ENCODE results near the gene CNTN5. TPM values are rescaled to one million over a fixed set of nuclear protein-coding genes. Genes with fewer than 3 reads are reported as not detected.
"Not testable (repeated sequence)": the region's sequence is repeated elsewhere in the genome, so short reads cannot be mapped to it uniquely, and the experiment has no call there.

CNTN5 gene
- total RNA-seq, 1 experiment from 2014 or later: 0.17 TPM

DNA sequence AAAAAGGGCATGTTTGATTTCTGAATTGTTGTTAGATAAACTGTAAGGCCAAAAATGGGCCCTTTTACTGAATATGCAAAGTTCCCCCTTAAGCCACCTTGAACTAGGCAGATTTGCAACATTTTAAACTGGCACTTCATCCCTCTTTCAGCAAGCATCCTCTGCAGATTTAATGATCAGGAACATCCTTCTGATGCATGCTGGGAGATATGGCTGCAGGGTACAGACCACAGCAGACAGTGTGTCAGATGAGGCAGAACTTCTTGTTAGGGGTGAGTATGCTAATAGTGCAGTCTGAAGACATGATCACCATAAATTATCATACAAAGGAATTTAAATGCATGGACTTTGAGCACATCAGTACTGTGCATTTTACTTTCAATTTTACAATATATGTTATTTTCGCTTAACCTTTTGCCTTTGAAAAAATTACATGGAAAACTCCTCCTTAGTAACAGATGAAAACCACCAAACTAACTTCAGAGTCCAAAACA, 1203.8 kb downstream of the CNTN5 start:
- DNase-seq: no peak
- no peak overlapping the region for H3K4me3 ChIP-seq (ENCODE audit: insufficient read depth, low read depth, low read length)
- no peaks in the 10 kb centered on the region for H3K36me3 ChIP-seq (replicated peaks; ENCODE audit: control insufficient read depth, insufficient read depth, low read length)
- no peaks in the 10 kb centered on the region for H3K27me3 ChIP-seq (ENCODE audit: control insufficient read depth, insufficient read depth, low read length)

DNA sequence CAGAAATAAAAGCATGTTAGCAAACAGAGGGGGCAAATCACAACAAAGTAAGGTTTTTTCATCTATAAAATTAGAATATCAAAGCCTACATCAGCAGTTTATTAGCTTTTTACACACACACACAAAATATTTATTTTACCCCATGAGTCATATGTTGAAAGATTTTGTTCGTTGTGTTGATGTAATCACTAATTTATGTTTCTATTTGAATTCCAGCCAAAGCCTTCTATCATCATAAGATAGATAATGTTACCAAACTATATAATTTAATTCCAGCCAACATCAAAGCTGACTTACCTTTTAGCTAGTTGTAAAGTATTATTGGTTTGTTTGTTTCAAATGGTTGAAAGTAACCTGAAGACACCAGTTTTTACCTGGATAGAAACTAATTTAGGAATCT, 1208.3 kb downstream of the CNTN5 start:
- no peak overlapping the region for H3K4me3 ChIP-seq (ENCODE audit: insufficient read depth, low read depth, low read length)
- no peaks in the 10 kb centered on the region for H3K27me3 ChIP-seq (ENCODE audit: control insufficient read depth, insufficient read depth, low read length)
- H3K36me3 ChIP-seq (replicated peaks; ENCODE audit: control insufficient read depth, insufficient read depth, low read length): no peaks in the 10 kb centered on the region
- DNase-seq: no peak

DNA sequence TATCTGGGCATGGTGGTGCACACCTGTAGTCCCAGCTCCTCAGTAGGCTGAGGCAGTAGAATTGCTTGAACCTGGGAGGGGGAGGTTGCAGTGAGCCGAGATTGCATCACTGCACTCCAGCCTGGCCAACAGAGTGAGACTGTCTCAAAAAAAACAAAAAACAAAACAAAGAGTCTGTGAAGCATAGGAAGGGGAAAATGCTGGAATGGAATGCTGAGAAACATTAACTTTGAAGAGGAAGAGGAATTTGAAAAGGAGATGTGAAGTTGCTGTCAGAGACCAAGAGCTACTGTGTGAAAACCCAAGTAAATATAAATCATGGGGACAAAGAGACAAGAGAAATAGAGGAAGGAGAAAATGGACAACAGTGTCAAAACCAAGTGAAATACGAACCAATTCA, 1211.3 kb downstream of the CNTN5 start:
- DNase-seq: no peak
- Histone ChIP-seq H3K36me3 (replicated peaks; ENCODE audit: control insufficient read depth, insufficient read depth, low read length) (no peaks in the 10 kb centered on the region), H3K4me3 (ENCODE audit: insufficient read depth, low read depth, low read length) (no peak overlapping the region), H3K27me3 (ENCODE audit: control insufficient read depth, insufficient read depth, low read length) (no peaks in the 10 kb centered on the region)

DNA sequence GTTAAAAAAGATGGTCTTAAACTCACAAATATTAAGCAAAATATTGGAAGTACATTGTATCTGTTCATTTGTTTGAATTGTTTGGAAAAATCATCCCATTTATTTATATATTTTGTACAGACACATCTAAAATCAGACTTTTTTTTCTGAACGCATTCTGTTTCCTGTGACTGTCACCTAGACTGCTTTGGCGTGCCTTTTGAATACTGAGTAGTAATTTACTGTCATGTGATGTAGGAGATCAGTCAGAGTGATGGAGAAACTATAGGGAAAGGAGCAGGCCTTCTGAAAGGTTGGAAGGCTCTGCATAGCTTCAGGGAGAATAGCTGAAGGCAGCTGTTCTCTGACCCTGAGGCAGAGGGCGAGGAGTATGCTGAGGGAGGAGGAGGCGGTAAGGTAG, 1214.3 kb downstream of the CNTN5 start:
- no peak for DNase-seq
- Histone ChIP-seq H3K27me3 (ENCODE audit: control insufficient read depth, insufficient read depth, low read length) (no peaks in the 10 kb centered on the region), H3K36me3 (replicated peaks; ENCODE audit: control insufficient read depth, insufficient read depth, low read length) (no peaks in the 10 kb centered on the region), H3K4me3 (ENCODE audit: insufficient read depth, low read depth, low read length) (no peak overlapping the region)

DNA sequence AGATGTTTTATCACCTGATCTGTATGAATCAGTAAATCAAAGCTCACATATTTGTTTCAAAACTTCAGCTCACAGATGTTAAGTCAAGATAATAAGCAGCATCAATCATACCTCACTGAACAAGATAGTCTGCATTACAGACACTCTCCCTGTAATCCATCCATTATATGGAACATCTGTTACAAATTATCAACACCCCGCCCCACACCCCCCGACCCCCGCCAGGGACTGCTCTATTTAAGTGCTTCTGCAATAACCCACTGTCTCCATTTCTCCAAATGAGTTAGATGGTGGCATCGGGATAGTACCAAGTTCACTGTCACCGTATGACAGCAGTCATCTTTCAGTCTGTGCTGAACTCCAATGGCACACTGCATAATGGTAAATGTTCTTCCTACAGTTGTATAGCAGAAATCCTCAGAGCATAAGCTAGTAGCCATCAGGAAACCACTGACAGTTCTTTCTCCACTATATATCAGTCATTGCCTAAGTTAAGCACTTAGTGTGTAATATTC, 1219.3 kb downstream of the CNTN5 start:
- no peak overlapping the region for H3K4me3 ChIP-seq (ENCODE audit: insufficient read depth, low read depth, low read length)
- DNase-seq: no peak
- no peaks in the 10 kb centered on the region for H3K27me3 ChIP-seq (ENCODE audit: control insufficient read depth, insufficient read depth, low read length)
- H3K36me3 ChIP-seq (replicated peaks; ENCODE audit: control insufficient read depth, insufficient read depth, low read length): no peaks in the 10 kb centered on the region

DNA sequence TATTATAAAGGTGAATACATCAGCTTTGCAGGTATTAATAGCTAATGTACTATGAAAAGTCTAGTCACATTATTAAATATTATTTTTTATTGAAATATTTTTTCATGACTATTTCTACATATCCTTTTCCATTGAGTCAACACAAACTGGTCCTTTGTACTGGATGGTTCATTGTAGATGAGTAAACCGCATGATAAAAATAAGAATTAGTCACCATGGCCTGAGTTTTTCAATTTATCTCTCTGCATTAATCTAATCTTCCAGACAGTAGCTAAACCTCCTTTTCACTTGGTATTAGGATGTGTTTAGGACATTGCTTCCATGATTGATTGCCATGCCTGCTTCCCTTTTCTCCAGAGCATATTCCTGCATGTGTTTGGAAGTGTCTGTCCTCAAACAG, 1227.0 kb downstream of the CNTN5 start:
- no peaks in the 10 kb centered on the region for H3K27me3 ChIP-seq (ENCODE audit: control insufficient read depth, insufficient read depth, low read length)
- H3K4me3 ChIP-seq (ENCODE audit: insufficient read depth, low read depth, low read length): no peak overlapping the region
- no peaks in the 10 kb centered on the region for H3K36me3 ChIP-seq (replicated peaks; ENCODE audit: control insufficient read depth, insufficient read depth, low read length)
- no peak for DNase-seq

DNA sequence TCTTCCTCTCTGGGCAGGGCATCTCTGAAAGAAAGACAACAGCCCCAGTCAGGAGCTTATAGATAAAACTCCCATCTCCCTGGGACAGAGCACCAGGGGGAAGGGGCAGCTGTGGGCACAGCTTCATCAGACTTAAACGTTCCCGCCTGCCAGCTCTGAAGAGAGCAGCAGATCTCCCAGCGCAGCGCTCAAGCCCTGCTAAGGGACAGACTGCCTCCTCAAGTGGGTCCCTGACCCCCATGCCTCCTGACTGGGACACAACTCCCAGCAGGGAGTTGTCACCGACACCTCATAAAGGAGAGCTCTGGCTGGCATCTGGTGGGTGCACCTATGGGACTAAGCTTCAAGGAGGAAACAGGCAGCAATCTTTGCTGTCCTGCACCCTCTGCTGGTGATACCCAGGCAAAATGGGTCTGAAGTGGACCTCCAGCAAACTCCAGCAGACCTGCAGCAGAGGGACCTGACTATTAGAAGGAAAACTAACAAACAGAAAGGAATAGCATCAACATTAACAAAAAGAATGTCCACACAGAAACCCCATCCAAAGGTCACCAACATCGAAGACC, 1236.6 kb downstream of the CNTN5 start:
- not testable (repeated sequence) for DNase-seq; H3K4me3 ChIP-seq (ENCODE audit: insufficient read depth, low read depth, low read length); H3K27me3 ChIP-seq (ENCODE audit: control insufficient read depth, insufficient read depth, low read length); H3K36me3 ChIP-seq (replicated peaks; ENCODE audit: control insufficient read depth, insufficient read depth, low read length)

DNA sequence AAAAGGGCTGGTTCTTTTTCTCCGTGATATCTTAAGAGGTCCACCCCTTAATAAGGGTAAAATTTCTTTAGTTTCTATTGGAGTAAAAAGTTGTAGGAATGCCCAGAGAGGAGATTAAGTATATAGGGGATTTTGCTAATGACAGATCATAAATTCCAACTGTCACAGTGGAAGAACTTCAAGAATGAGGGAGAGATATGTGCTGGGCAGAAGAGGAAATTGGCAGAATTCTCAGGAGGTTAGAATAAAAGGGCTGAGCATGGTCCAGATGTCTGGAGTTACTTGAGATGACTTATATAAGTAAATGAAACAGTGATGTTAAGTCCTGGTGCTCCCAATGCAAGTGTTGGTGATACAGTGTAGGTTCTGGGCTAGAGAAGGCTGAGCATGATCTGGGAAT, 1248.8 kb downstream of the CNTN5 start:
- no peak for DNase-seq
- no peaks in the 10 kb centered on the region for H3K36me3 ChIP-seq (replicated peaks; ENCODE audit: control insufficient read depth, insufficient read depth, low read length)
- H3K4me3 ChIP-seq (ENCODE audit: insufficient read depth, low read depth, low read length): no peak overlapping the region

DNA sequence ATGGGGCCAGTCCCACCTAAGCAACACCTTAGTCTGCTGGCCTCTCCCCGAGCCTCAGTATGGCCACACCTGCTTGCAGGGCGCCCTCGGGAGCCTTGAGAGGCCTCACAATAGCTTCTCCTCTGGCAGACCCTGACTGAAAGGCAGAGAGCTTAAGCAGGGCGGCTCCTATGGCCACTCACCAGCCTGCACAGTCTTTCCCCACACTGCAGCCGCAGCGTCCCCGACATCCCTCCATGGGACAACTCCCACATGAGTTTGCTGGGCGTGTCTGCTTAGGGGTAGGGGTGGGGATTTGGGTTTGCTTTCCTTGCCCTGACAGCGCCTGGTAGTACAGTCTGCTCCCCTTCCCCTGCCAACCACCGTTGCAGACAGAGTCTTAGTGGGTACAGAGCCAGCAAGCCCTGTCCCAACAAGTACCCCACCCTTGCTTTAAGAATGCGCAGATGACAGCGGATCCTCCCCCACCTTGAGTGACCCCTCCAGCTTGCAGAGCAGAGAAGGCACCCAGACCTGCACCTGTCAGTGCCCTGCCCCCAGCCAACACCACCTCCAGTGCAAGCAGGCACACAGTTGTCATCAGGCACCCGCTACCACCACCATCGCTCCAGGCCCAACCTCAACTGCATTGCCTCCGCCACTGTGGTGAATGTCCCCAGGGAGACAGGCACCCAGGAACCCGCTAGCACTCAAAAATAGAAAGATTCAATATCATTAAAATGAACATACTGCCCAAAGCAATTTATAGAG, 1252.5 kb downstream of the CNTN5 start:
- Histone ChIP-seq H3K36me3 (replicated peaks; ENCODE audit: control insufficient read depth, insufficient read depth, low read length) (no peaks in the 10 kb centered on the region), H3K4me3 (ENCODE audit: insufficient read depth, low read depth, low read length) (no peak overlapping the region), H3K27me3 (ENCODE audit: control insufficient read depth, insufficient read depth, low read length) (no peaks in the 10 kb centered on the region)
- DNase-seq: no peak

More for the DNA sequence above, 1248.8 kb downstream of the CNTN5 start:
- no peaks in the 10 kb centered on the region for H3K27me3 ChIP-seq (ENCODE audit: control insufficient read depth, insufficient read depth, low read length)

DNA sequence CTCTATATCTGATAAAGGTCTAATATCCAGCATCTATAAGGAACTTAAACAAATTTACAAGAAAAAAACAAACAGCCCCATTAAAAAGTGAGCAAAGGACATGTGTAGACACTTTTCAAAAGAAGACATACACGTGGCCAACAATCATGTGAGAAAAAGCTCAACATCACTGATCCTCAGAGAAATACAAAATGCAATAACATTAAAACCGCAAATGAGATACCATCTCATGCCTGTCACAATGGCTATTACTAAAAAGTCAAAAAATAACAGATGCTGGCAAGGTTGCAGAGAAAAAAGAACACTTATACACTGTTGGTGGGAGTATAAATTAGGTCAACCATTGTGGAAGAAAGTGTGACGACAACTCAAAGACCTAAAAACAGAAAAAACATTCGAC, 1253.7 kb downstream of the CNTN5 start:
- not testable (repeated sequence) for DNase-seq; H3K36me3 ChIP-seq (replicated peaks; ENCODE audit: control insufficient read depth, insufficient read depth, low read length); H3K4me3 ChIP-seq (ENCODE audit: insufficient read depth, low read depth, low read length); H3K27me3 ChIP-seq (ENCODE audit: control insufficient read depth, insufficient read depth, low read length)

DNA sequence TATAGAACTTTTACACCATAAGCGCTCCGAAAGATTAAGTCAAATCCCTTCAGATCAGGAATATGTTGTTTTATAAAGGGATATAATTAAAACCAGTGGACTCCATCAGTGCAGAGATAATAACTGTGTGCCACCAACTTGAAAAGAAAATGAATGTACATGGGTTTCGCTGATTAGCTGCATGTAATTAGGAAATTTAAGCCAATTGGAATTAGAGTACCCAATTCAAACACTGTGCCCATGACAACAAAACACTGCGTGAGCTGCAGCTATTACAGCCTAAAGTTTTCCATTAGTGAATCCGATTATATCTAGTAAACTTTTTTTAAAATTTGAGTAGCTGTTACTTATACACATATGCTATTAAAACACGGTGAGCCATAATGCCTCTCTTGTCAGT, 1274.0 kb downstream of the CNTN5 start:
- Histone ChIP-seq H3K27me3 (ENCODE audit: control insufficient read depth, insufficient read depth, low read length) (no peaks in the 10 kb centered on the region), H3K36me3 (replicated peaks; ENCODE audit: control insufficient read depth, insufficient read depth, low read length) (no peaks in the 10 kb centered on the region), H3K4me3 (ENCODE audit: insufficient read depth, low read depth, low read length) (no peak overlapping the region)
- DNase-seq: no peak

DNA sequence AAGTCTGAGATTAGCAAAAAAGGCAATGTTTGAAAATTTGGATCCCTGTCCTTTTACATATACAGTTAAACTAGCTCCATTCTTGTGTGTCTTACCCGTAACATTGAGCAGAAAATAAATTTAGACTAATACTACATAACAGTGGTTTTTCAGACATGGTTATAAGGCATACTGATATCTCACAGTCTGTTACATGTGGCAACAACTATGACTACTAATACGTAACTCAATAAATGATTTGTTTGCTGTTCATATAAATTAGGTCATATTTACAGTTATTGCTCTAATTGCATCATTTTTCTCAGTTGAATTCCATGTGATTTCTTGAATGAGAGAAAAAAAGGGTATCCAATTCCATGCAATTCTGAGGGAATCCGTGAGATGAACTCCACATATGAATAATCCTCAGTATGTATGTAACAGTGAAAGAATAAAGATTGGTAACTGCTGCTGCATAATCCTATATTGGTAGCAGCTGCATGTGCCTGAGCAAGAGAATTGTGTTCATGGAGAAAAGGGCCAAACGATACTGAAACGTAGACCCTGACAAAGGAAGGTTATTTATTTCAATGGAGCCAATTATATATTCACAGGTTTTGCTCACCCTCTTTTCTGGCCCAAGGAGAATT, 1275.4 kb downstream of the CNTN5 start:
- no peak overlapping the region for H3K4me3 ChIP-seq (ENCODE audit: insufficient read depth, low read depth, low read length)
- DNase-seq: no peak
- H3K36me3 ChIP-seq (replicated peaks; ENCODE audit: control insufficient read depth, insufficient read depth, low read length): no peaks in the 10 kb centered on the region
- no peaks in the 10 kb centered on the region for H3K27me3 ChIP-seq (ENCODE audit: control insufficient read depth, insufficient read depth, low read length)

DNA sequence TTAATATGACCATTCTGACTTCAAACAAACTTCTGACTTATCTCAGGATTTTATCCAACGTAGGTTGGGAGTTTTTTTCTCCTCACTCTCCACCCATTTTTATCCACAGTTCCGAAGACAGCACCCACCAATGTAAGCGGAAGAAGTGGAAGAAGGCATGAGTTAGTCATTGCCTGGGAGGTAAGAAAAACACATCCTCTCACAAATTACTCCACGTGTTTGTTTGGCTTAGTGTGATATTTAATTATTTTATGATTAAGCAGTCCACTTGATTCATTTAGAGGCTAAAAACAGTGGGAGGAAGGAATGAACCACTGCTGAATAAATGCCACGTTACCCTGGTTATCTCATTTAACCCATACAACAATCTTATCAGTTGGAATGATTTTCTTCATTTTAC, 1276.8 kb downstream of the CNTN5 start:
- H3K27me3 ChIP-seq (ENCODE audit: control insufficient read depth, insufficient read depth, low read length): no peaks in the 10 kb centered on the region
- DNase-seq: no peak
- no peaks in the 10 kb centered on the region for H3K36me3 ChIP-seq (replicated peaks; ENCODE audit: control insufficient read depth, insufficient read depth, low read length)
- H3K4me3 ChIP-seq (ENCODE audit: insufficient read depth, low read depth, low read length): no peak overlapping the region

DNA sequence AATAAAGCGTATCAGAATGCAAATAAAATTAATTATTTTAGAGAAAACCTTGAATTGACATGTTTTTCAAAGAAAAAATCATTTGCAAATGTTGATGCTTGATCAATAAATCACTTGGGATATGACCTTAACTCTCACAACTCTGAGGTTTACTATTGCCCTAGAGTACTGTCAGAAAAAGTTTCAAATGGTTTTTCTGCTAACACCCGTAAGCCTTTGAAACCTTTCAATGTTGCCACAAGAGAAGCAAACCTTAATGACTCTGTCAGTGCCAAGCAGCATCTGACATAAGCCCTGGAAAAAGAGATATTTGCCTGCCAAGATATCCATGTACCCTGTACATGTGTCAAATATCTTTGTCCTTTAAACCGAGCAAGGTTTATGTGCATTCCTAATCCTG, 1282.1 kb downstream of the CNTN5 start:
- Histone ChIP-seq H3K4me3 (ENCODE audit: insufficient read depth, low read depth, low read length) (no peak overlapping the region), H3K27me3 (ENCODE audit: control insufficient read depth, insufficient read depth, low read length) (no peaks in the 10 kb centered on the region), H3K36me3 (replicated peaks; ENCODE audit: control insufficient read depth, insufficient read depth, low read length) (no peaks in the 10 kb centered on the region)
- no peak for DNase-seq

DNA sequence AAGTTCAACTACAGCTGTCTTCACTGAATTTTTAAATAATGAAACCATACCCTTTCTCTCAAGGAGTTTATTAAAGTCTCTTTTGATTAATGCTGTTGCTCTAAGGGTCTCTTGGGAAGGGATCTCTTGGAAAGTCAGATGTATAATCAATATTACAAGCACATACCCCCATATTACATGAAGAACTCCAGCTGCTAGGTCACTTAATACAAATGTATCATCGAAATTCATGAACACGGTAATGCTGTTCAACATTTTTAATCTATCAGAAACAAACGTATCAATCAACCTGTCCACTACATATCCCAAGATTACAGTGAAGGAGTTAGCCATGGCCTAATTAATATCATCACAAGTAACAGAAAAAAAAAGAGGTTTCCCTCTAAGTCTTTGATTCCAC, 1283.1 kb downstream of the CNTN5 start:
- Histone ChIP-seq H3K36me3 (replicated peaks; ENCODE audit: control insufficient read depth, insufficient read depth, low read length) (no peaks in the 10 kb centered on the region), H3K4me3 (ENCODE audit: insufficient read depth, low read depth, low read length) (no peak overlapping the region), H3K27me3 (ENCODE audit: control insufficient read depth, insufficient read depth, low read length) (no peaks in the 10 kb centered on the region)
- DNase-seq: no peak
